ENCODE results near the gene CDC37.

The CDC37 gene

GRCh38 chr19:10403137-10404021 lies at the start of gene CDC37:
TSS of gene CDC37 (minus strand) at chr19:10403542. CDS start at chr19:10403479, 63 bp downstream.
- peak; percentile 98 for DNase-seq

- DNase-seq = peak; percentile 95
Measured at GRCh38 chr19:10450853-10451609, 47.7 kb upstream of the CDC37 start.

GRCh38 chr19:10450191-10450852 lies 47.0 kb upstream of the CDC37 start:
- DNase-seq = no peak

GRCh38 chr19:10449037-10449436 lies 45.7 kb upstream of the CDC37 start:
- no peak for DNase-seq

- no peak for DNase-seq
Measured at GRCh38 chr19:10442698-10443097, 39.4 kb upstream of the CDC37 start.

GRCh38 chr19:10439588-10439987 lies 36.2 kb upstream of the CDC37 start:
- no peak for DNase-seq

GRCh38 chr19:10433131-10433536 lies 29.8 kb upstream of the CDC37 start:
- DNase-seq = no peak

GRCh38 chr19:10432736-10433130 lies 29.4 kb upstream of the CDC37 start:
- no peak for DNase-seq

GRCh38 chr19:10431943-10432735 lies 28.8 kb upstream of the CDC37 start:
- peak; percentile 73 for DNase-seq

- peak; percentile 69 for DNase-seq
Measured at GRCh38 chr19:10431254-10431942, 28.1 kb upstream of the CDC37 start.

GRCh38 chr19:10430505-10431253 lies 27.3 kb upstream of the CDC37 start:
- peak; percentile 59 for DNase-seq

- DNase-seq = no peak
Measured at GRCh38 chr19:10428996-10429381, 25.6 kb upstream of the CDC37 start.

GRCh38 chr19:10427169-10427568 lies 23.8 kb upstream of the CDC37 start:
- no peak for DNase-seq

- peak; percentile 82 for DNase-seq
Measured at GRCh38 chr19:10424011-10424637, 20.8 kb upstream of the CDC37 start.

- DNase-seq = no peak
Measured at GRCh38 chr19:10422846-10423245, 19.5 kb upstream of the CDC37 start.

- peak; percentile 30 for DNase-seq
Measured at GRCh38 chr19:10422046-10422461, 18.7 kb upstream of the CDC37 start.

- DNase-seq = no peak
Measured at GRCh38 chr19:10421240-10422045, 18.1 kb upstream of the CDC37 start.

- peak; percentile 69 for DNase-seq
Measured at GRCh38 chr19:10420444-10421239, 17.3 kb upstream of the CDC37 start, which contains the start of gene PDE4A. TSS of gene PDE4A (plus strand) at chr19:10420538. CDS start at chr19:10420765, 227 bp downstream.
